Immature natural killer cell (primary cell): ENCODE measurements around the gene ROS1. TPM values are rescaled to one million over a fixed set of nuclear protein-coding genes. Genes with fewer than 3 reads are reported as not detected.
A peak's percentile ranks its signal among the peaks of the same experiment; 100 is the strongest.
"Not testable (repeated sequence)": the region's sequence is repeated elsewhere in the genome, so short reads cannot be mapped to it uniquely, and the experiment has no call there.

Experiments used
- DNase-seq, 3 donors: peaks; one replicate each; pipeline ENCODE4 v3.0.0; 2022; ENCODE audit warnings: mixed read lengths in 1 of 3
- H3K27ac Mint-ChIP-seq, 6 donors: one replicate each; pipeline ENCODE4 v1.8.0; 2020; ENCODE audit warnings: mixed read lengths in 6 of 6, mild to moderate bottlenecking in 5 of 6, inconsistent platforms in 4 of 6, moderate library complexity in 3 of 6
- H3K27me3 Mint-ChIP-seq, 3 donors: one replicate each; pipeline ENCODE4 v1.8.0; 2020 to 2021; ENCODE audit warnings: low read depth in 3 of 3, mild to moderate bottlenecking in 3 of 3, mixed read lengths in 3 of 3, moderate library complexity in 3 of 3, inconsistent platforms in 1 of 3
- H3K36me3 Mint-ChIP-seq, 3 donors: one replicate each; pipeline ENCODE4 v1.8.0; 2020; ENCODE audit warnings: mixed read lengths in 3 of 3, inconsistent platforms in 2 of 3, mild to moderate bottlenecking in 2 of 3
- H3K4me1 Mint-ChIP-seq, 2 donors: one replicate each; pipeline ENCODE4 v1.8.0; 2020; ENCODE audit warnings: inconsistent platforms in 2 of 2, mild to moderate bottlenecking in 2 of 2, mixed read lengths in 2 of 2, moderate library complexity in 1 of 2
- H3K4me3 Mint-ChIP-seq, 5 donors: one replicate each; pipeline ENCODE4 v1.8.0; 2020; ENCODE audit warnings: mild to moderate bottlenecking in 5 of 5, mixed read lengths in 5 of 5, inconsistent platforms in 3 of 5, moderate library complexity in 3 of 5
- H3K9me3 Mint-ChIP-seq, 6 donors: one replicate each; pipeline ENCODE4 v1.8.0; 2020; ENCODE audit warnings: mild to moderate bottlenecking in 6 of 6, mixed read lengths in 6 of 6, inconsistent platforms in 4 of 6, moderate library complexity in 3 of 6
- polyA plus RNA-seq, 3 donors: library from polyadenylated mRNA; unstranded; fragments of 300-500 nt; fragmentation: Illumina TruSeq; gene quantifications; one replicate each; pipeline ENCODE4 v1.2.3, GENCODE V29; 2021

Gene ROS1
- polyA plus RNA-seq, 3 donors from 2014 or later = not detected

DNA sequence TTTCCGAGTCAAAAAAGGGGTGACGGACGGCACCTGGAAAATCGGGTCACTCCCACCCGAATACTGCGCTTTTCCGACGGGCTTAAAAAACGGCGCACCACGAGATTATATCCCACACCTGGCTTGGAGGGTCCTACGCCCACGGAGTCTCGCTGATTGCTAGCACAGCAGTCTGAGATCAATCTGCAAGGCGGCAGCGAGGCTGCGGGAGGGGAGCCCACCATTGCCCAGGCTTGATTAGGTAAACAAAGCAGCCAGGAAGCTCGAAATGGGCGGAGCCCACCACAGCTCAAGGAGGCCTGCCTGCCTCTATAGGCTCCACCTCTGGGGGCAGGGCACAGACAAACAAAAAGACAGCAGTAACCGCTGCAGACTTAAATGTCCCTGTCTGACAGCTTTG, 180.8 kb downstream of the ROS1 start:
- Mint-ChIP-seq H3K27ac (peak overlapping the region in 1 of 6 donors; percentile 84), H3K4me3 (peak overlapping the region in 1 of 5 donors; percentile 84)
- not testable (repeated sequence) for H3K9me3 Mint-ChIP-seq, H3K4me1 Mint-ChIP-seq, H3K27me3 Mint-ChIP-seq, H3K36me3 Mint-ChIP-seq
- peak in 1 of 3 donors; percentile 19 for DNase-seq

- H3K4me3 Mint-ChIP-seq = peak overlapping the region in 1 of 5 donors; percentile 84
- peak overlapping the region in 1 of 6 donors; percentile 84 for H3K27ac Mint-ChIP-seq
- H3K9me3 Mint-ChIP-seq, H3K4me1 Mint-ChIP-seq, H3K27me3 Mint-ChIP-seq, H3K36me3 Mint-ChIP-seq: not testable (repeated sequence)
- DNase-seq = peak in 1 of 3 donors; percentile 0
These were observed 181.2 kb downstream of the ROS1 start for GRCh38 chr6:117244571-117244970.

Other genes starting within 250 kb of the ROS1 start
- not detected for gene VGLL2, start 160.4 kb downstream of the ROS1 start, polyA plus RNA-seq
- 1 to 10 TPM in 2 of 3 donors, under 1 TPM in 1; 0.37 to 5.2 (median 4.0) TPM for gene DCBLD1, start 56.7 kb upstream of the ROS1 start, polyA plus RNA-seq
- 10 to 100 TPM in 1 of 3 donors, 1 to 10 TPM in 2; 5.3 to 17.8 (median 8.3) TPM for gene GOPC, start 176.6 kb upstream of the ROS1 start, polyA plus RNA-seq
- 10 to 100 TPM; 16.4 to 18.7 (median 17.2) TPM for gene NUS1, start 249.5 kb upstream of the ROS1 start, polyA plus RNA-seq